Progenitor cell of endocrine pancreas (in vitro differentiated cells): ENCODE results near the gene NRDC. TPM values are rescaled to one million over a fixed set of nuclear protein-coding genes. Genes with fewer than 3 reads are reported as not detected.

Experiments
- DNase-seq: peaks from one replicate; pipeline ENCODE4 v3.0.0; 2021; ENCODE audit warnings: low spot score; ENCODE audit not compliant: unreplicated experiment
- H3K27ac Mint-ChIP-seq: 2 replicates; pipeline ENCODE4 v1.8.0; 2021; ENCODE audit warnings: mild to moderate bottlenecking, moderate library complexity, mixed read lengths
- H3K27me3 Mint-ChIP-seq: 2 replicates; pipeline ENCODE4 v1.8.0; 2021; ENCODE audit warnings: mixed read lengths
- H3K36me3 Mint-ChIP-seq: 2 replicates; pipeline ENCODE4 v1.8.0; 2022; ENCODE audit warnings: mixed read lengths; ENCODE audit not compliant: insufficient read depth
- H3K4me1 Mint-ChIP-seq: 2 replicates; pipeline ENCODE4 v1.8.0; 2021; ENCODE audit warnings: low read depth, mixed read lengths
- H3K4me3 Mint-ChIP-seq: 2 replicates; pipeline ENCODE4 v1.8.0; 2021; ENCODE audit warnings: low read depth, mild to moderate bottlenecking, moderate library complexity, mixed read lengths
- H3K9me3 Mint-ChIP-seq: 2 replicates; pipeline ENCODE4 v1.8.0; 2021; ENCODE audit warnings: low read depth, mixed read lengths
- CTCF ChIP-seq: fragments of 200-600 bp; sonication (generic); IDR thresholded peaks from one replicate; pipeline ENCODE4 v1.5.0; 2021; ENCODE audit warnings: antibody characterized with exemption, mild to moderate bottlenecking; ENCODE audit not compliant: unreplicated experiment
- total RNA-seq: library from RNA; stranded (reverse); gene quantifications from 2 replicates; pipeline ENCODE4 v1.2.1, GENCODE V29; 2021

NRDC gene
- total RNA-seq, 1 donor from 2014 or later, result 200 TPM

- H3K9me3 Mint-ChIP-seq, result no peaks in the 10 kb centered on the region
- H3K4me1 Mint-ChIP-seq, result peaks cover 17% of the 10 kb centered on the region
- H3K27me3 Mint-ChIP-seq, result no peaks in the 10 kb centered on the region
- H3K4me3 Mint-ChIP-seq, result no peak overlapping the region
- DNase-seq, result no peak
- H3K27ac Mint-ChIP-seq, result no peak overlapping the region
- TF ChIP-seq CTCF, result no peak
- peaks cover 17% of the 10 kb centered on the region for H3K36me3 Mint-ChIP-seq
Observed at GRCh38 chr1:51840743-51841461, 37.6 kb downstream of the NRDC start.

GRCh38 chr1:51840182-51840581 lies 38.3 kb downstream of the NRDC start:
- Mint-ChIP-seq H3K9me3 (no peaks in the 10 kb centered on the region), H3K4me3 (no peak overlapping the region), H3K4me1 (peaks cover 17% of the 10 kb centered on the region), H3K27me3 (no peaks in the 10 kb centered on the region), H3K36me3 (peaks cover 15% of the 10 kb centered on the region), H3K27ac (no peak overlapping the region)
- TF ChIP-seq CTCF, result no peak
- no peak for DNase-seq

- H3K4me3 Mint-ChIP-seq, result no peak overlapping the region
- no peak overlapping the region for H3K27ac Mint-ChIP-seq
- TF ChIP-seq CTCF, result no peak
- peaks cover 15% of the 10 kb centered on the region for H3K36me3 Mint-ChIP-seq
- H3K4me1 Mint-ChIP-seq, result peaks cover 16% of the 10 kb centered on the region
- DNase-seq, result no peak
- no peaks in the 10 kb centered on the region for H3K27me3 Mint-ChIP-seq
- H3K9me3 Mint-ChIP-seq, result no peaks in the 10 kb centered on the region
Observed at GRCh38 chr1:51839094-51839493, 39.4 kb downstream of the NRDC start.

GRCh38 chr1:51837243-51837642 lies 41.3 kb downstream of the NRDC start:
- DNase-seq, result no peak
- peak overlapping the region; percentile 52 for H3K27ac Mint-ChIP-seq
- H3K36me3 Mint-ChIP-seq, result peaks cover 19% of the 10 kb centered on the region
- H3K27me3 Mint-ChIP-seq, result no peaks in the 10 kb centered on the region
- no peak for TF ChIP-seq CTCF
- no peak overlapping the region for H3K4me3 Mint-ChIP-seq
- peaks cover 3% of the 10 kb centered on the region for H3K4me1 Mint-ChIP-seq
- no peaks in the 10 kb centered on the region for H3K9me3 Mint-ChIP-seq

GRCh38 chr1:51833700-51834099 lies 44.8 kb downstream of the NRDC start:
- H3K27ac Mint-ChIP-seq, result no peak overlapping the region
- H3K27me3 Mint-ChIP-seq, result no peaks in the 10 kb centered on the region
- H3K9me3 Mint-ChIP-seq, result no peaks in the 10 kb centered on the region
- DNase-seq, result no peak
- H3K4me3 Mint-ChIP-seq, result no peak overlapping the region
- no peaks in the 10 kb centered on the region for H3K4me1 Mint-ChIP-seq
- peaks cover 27% of the 10 kb centered on the region for H3K36me3 Mint-ChIP-seq
- no peak for TF ChIP-seq CTCF
